HCT116 (cell line): ENCODE data around the gene NAALADL2.

Source experiments
- EZH2phosphoT487 ChIP-seq: fragments of 200-600 bp; IDR thresholded peaks from 2 replicates; pipeline ENCODE4 v1.6.1; 2018; ENCODE audit warnings: antibody characterized with exemption, borderline replicate concordance
- POLR2AphosphoS5 ChIP-seq: IDR thresholded peaks from 2 replicates; pipeline ENCODE4 v1.6.1; 2011; ENCODE audit warnings: mild to moderate bottlenecking, low read depth, low read length, moderate library complexity
- TF ChIP-seq, protein P1 (sequence below): IDR thresholded peaks from 2 replicates; pipeline ENCODE4 v1.6.1; 2011; ENCODE audit warnings: mild to moderate bottlenecking, low read length, moderate library complexity; ENCODE audit not compliant: insufficient replicate concordance; ENCODE audit errors: extremely low read depth

DNA sequence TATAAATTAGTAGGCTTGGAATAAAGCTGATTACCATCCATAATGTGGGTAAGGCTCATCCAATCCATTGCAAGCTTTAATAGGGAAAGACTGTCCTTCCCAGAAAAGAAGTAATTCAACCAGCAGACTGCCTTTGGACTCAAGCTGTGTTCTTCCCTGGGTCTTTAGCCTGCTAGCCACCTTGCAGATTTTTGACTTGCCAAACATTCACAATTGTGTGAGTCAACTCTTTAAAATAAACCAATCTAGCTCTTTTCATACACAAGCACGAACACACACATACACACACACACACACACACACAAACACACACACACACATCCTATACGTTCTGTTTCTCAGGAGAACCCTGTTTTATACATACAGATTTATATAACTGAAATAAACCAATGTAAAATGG, 248.1 kb downstream of the NAALADL2 start:
- TF ChIP-seq POLR2AphosphoS5 (no peak), EZH2phosphoT487 (no peak)
- TF ChIP-seq, protein P1, sequence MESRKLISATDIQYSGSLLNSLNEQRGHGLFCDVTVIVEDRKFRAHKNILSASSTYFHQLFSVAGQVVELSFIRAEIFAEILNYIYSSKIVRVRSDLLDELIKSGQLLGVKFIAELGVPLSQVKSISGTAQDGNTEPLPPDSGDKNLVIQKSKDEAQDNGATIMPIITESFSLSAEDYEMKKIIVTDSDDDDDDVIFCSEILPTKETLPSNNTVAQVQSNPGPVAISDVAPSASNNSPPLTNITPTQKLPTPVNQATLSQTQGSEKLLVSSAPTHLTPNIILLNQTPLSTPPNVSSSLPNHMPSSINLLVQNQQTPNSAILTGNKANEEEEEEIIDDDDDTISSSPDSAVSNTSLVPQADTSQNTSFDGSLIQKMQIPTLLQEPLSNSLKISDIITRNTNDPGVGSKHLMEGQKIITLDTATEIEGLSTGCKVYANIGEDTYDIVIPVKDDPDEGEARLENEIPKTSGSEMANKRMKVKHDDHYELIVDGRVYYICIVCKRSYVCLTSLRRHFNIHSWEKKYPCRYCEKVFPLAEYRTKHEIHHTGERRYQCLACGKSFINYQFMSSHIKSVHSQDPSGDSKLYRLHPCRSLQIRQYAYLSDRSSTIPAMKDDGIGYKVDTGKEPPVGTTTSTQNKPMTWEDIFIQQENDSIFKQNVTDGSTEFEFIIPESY, result no peak
